ENCODE data around the gene XRN2.

GRCh38 chr20:21390768-21391167 lies 87.6 kb downstream of the XRN2 start:
- TF ChIP-seq CTCF (IDR thresholded peaks at IDR 0.05) = no peak
- TF ChIP-seq HDAC2 (IDR thresholded peaks at IDR 0.05) = no peak
- no peak for TF ChIP-seq GATA3 (IDR thresholded peaks at IDR 0.05; ENCODE audit: borderline replicate concordance)
- TF ChIP-seq SMC3 (IDR thresholded peaks at IDR 0.05) = no peak
- no peak for TF ChIP-seq ZC3H11A (IDR thresholded peaks at IDR 0.05)
- no peak for TF ChIP-seq CHD2 (IDR thresholded peaks at IDR 0.05; ENCODE audit: low read length, partially characterized antibody)
- TF ChIP-seq JUN (IDR thresholded peaks at IDR 0.05) = no peak
- no peak for TF ChIP-seq POLR2A (IDR thresholded peaks at IDR 0.05; ENCODE audit: low read length)

Data from A549 (cell line).